ENCODE measurements around the gene TAS2R41.

DNA sequence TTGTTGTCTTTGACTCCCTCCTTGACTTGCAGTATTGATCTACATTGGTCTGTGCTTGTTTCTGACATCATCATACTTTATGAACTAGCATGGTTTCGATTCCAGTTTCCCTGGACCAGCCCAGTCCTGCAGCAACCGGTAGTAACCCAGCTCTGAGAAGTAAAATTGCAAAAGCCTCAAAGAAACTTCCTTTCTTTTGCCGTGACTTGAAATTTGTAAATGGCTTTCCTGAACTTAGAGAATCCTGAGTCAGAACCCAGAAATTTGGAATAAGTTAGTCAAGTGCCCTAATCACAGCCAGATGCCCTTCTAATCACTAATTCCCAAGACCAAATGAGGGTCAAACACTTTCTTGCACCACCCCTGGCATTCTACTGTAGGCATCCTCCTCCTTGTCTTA lies 19.4 kb upstream of the TAS2R41 start:
- no peak for TF ChIP-seq RCOR1 (IDR thresholded peaks at IDR 0.05; ENCODE audit: low read depth, low read length)
- no peak for TF ChIP-seq CTCF (IDR thresholded peaks at IDR 0.05)
- TF ChIP-seq KDM1A (IDR thresholded peaks at IDR 0.05; ENCODE audit: low read depth), result no peak
